IMR-90 (cell line): ENCODE results near the gene RPL39.

Source experiments
- BHLHE40 ChIP-seq: fragments of 150-350 bp; IDR thresholded peaks from 2 replicates; pipeline ENCODE4 v1.6.1; 2016; ENCODE audit warnings: mild to moderate bottlenecking, low read depth, low read length
- CEBPB ChIP-seq: IDR thresholded peaks from 2 replicates; pipeline ENCODE4 v1.6.1; 2012; ENCODE audit warnings: low read depth, low read length, improper control_type of control experiment
- CHD1 ChIP-seq: IDR thresholded peaks from 2 replicates; pipeline ENCODE4 v1.6.1; 2012; ENCODE audit warnings: low read depth, low read length, improper control_type of control experiment
- FOS ChIP-seq: fragments of 150-350 bp; IDR thresholded peaks from 2 replicates; pipeline ENCODE4 v1.6.1; 2016; ENCODE audit warnings: low read depth, low read length
- MAZ ChIP-seq: IDR thresholded peaks from 2 replicates; pipeline ENCODE4 v1.6.1; 2012; ENCODE audit warnings: low read depth, mild to moderate bottlenecking, low read length, improper control_type of control experiment, moderate library complexity, borderline replicate concordance
- MXI1 ChIP-seq: IDR thresholded peaks from 2 replicates; pipeline ENCODE4 v1.6.1; 2012; ENCODE audit warnings: low read depth, mild to moderate bottlenecking, low read length, moderate library complexity, borderline replicate concordance
- POLR2A ChIP-seq: IDR thresholded peaks from 2 replicates; pipeline ENCODE4 v1.6.1; 2012; ENCODE audit warnings: mild to moderate bottlenecking, low read depth, low read length
- RAD21 ChIP-seq: IDR thresholded peaks from 2 replicates; pipeline ENCODE4 v1.6.1; 2012; ENCODE audit warnings: low read length, improper control_type of control experiment
- RCOR1 ChIP-seq: IDR thresholded peaks from 2 replicates; pipeline ENCODE4 v1.6.1; 2012; ENCODE audit warnings: mild to moderate bottlenecking, low read length, improper control_type of control experiment; ENCODE audit not compliant: insufficient replicate concordance
- RFX5 ChIP-seq: IDR thresholded peaks from 2 replicates; pipeline ENCODE4 v1.8.0; 2012; ENCODE audit warnings: low read depth, mild to moderate bottlenecking, low read length, moderate library complexity
- TF ChIP-seq, protein P1 (sequence below): conservative IDR thresholded peaks from 2 replicates; pipeline ENCODE4 v1.5.1; 2012; ENCODE audit warnings: mild to moderate bottlenecking, low read depth, low read length, improper control_type of control experiment
- TF ChIP-seq, protein P2 (sequence below): fragments of 150-350 bp; IDR thresholded peaks from 2 replicates; pipeline ENCODE4 v1.6.1; 2017; ENCODE audit warnings: mild to moderate bottlenecking, antibody characterized with exemption, low read length, low read depth

DNA sequence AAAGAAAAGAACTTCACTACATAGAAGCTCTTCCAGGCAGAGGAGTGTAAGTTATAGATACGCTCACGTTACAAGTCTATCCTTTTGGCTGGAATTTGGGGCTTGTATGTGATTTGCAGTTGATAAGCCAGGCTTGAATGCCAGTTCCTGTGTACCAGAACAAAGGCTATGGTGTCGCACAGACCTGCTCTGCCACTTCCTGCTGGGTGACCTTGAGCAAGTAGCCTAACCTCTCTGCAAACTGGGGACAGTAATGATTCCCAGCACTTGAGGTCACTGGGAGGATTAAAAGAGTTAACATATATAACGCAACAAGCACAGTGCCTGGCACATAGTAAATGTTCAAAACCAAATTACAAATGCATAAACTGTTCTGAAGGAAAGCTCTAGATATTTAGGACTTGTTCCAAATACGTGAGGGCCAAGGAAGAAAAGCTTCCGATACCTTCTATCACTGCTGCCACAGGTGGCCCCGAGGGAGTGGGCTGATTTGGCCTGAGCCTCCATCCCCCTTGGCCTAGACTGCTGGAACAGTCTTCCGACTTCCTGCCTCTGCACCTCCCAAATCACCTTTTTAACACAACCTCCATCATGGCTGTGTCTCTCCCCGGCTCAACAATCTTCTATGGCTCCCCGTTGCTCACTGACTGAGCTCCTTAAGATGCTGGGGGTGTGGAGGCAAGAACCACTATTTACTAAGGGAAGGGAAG lies 34.3 kb downstream of the RPL39 start:
- TF ChIP-seq RFX5 (no peak), MXI1 (no peak), POLR2A (no peak), RCOR1 (no peak), BHLHE40 (no peak), CEBPB (no peak), CHD1 (no peak), RAD21 (no peak), MAZ (no peak), FOS (no peak)
- TF ChIP-seq, protein P1, sequence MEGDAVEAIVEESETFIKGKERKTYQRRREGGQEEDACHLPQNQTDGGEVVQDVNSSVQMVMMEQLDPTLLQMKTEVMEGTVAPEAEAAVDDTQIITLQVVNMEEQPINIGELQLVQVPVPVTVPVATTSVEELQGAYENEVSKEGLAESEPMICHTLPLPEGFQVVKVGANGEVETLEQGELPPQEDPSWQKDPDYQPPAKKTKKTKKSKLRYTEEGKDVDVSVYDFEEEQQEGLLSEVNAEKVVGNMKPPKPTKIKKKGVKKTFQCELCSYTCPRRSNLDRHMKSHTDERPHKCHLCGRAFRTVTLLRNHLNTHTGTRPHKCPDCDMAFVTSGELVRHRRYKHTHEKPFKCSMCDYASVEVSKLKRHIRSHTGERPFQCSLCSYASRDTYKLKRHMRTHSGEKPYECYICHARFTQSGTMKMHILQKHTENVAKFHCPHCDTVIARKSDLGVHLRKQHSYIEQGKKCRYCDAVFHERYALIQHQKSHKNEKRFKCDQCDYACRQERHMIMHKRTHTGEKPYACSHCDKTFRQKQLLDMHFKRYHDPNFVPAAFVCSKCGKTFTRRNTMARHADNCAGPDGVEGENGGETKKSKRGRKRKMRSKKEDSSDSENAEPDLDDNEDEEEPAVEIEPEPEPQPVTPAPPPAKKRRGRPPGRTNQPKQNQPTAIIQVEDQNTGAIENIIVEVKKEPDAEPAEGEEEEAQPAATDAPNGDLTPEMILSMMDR, result no peak
- TF ChIP-seq, protein P2, sequence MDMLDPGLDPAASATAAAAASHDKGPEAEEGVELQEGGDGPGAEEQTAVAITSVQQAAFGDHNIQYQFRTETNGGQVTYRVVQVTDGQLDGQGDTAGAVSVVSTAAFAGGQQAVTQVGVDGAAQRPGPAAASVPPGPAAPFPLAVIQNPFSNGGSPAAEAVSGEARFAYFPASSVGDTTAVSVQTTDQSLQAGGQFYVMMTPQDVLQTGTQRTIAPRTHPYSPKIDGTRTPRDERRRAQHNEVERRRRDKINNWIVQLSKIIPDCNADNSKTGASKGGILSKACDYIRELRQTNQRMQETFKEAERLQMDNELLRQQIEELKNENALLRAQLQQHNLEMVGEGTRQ, result no peak
